ENCODE measurements around the gene CEP72.
"Not testable (repeated sequence)": the region's sequence is repeated elsewhere in the genome, so short reads cannot be mapped to it uniquely, and the experiment has no call there.

CEP72 gene

DNA sequence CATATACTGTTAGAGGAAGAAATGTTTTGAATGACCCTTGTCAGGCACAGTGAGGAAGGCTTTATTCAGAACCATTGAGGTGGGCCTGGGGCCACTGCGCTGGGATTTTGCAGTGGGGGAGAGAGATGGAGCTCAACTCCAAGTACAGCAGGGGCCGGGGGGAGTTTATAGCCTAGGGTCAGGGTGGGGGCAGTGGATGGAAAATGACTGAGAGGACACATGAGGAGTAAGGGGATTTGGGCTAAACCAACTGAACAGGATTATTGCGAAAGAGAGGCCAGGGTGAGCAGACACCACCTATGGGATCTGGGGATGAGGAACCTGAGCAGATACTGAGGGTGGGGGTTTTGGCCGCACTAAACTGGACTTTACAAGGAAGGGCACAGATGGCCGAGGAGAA, 6.3 kb downstream of the CEP72 start:
- no peak for DNase-seq (ENCODE audit: low spot score)

DNA sequence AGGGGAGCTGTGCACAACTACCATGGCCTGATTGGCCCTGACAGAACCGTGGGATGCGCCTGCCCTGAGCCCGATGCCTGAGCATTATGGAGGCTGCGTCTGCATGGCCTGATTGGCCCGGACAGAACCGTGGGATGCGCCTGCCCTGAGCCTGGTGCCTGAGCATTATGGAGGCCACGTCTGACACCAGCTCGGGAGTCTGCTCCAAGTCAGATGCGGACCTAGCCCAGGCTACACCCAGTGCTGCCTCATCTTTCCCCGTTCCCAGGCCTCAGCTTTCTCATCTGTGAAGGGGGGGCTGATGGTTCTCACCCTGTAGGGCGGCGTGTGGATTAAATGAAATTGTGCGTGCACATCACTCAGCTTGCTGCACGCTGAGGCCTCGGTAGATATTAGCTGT, 7.3 kb downstream of the CEP72 start:
- DNase-seq (ENCODE audit: low spot score): no peak

DNA sequence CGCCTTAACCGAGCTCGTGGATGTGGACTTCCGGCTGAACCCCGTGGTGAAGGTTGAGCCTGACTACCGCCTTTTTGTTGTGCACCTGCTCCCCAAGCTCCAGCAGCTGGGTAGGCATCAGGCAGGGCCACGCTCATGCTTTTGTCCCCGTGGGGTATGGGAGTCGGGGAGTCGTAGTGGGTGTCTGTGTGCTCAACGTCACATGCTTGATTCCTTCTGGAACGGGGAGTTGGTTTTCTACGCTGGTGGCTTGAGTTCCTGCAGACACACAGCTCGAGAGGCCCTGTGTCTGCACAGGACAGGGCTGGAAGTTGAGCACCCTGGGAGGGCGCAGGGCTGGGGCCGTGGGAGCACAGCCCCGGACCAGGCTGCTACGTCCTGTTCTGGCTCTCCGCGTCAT, 8.0 kb downstream of the CEP72 start:
- DNase-seq (ENCODE audit: low spot score): no peak

DNA sequence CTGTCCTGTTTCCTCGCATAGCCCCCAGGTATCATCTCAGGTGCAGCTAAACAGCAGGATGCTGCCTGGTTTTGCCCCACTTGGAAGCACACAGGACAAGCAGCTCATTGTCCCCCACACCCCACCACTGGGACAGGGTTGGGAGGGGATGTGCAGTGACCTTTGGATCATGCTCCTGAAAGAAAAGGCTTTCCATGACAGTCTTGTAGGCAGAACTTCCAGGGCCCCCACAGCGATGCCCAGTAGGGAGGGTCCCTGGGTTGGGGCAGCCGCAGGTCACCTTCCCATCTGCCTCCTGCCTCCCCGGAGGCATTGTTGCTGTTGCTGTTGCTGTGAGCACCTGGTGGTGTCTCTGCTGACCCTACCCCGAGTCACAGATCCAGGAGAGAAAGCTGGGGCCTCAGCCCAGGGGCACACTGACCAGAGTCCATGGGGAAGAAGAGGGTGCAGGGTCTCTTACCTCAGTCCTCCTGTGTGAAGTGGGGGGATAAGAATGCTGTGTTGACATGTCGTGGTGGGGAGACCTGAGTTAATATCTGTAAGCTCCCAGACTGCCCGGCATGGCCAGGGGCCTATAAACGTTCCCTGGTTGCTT, 8.5 kb downstream of the CEP72 start:
- no peak for DNase-seq (ENCODE audit: low spot score)

DNA sequence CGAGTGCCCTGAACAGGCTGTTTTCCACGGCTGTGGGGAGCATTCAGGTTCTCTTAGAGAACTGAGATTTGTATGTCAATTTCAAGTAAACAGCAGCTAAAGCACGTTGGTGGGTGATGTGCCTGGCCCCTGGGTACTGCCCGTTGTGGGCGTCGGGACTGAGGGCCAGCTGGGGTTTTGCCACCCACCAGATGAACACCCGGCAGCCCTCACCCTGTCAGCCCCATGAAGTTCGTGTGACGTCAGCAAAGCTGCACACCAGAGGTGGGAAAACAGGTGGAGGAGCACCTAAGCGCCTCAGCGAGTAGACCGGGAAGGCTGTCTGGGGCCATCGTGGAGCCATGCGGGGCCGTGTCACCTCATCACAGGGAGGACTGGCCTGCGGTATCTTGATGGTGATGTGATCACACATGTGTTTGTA, 9.2 kb downstream of the CEP72 start:
- DNase-seq (ENCODE audit: low spot score): no peak

DNA sequence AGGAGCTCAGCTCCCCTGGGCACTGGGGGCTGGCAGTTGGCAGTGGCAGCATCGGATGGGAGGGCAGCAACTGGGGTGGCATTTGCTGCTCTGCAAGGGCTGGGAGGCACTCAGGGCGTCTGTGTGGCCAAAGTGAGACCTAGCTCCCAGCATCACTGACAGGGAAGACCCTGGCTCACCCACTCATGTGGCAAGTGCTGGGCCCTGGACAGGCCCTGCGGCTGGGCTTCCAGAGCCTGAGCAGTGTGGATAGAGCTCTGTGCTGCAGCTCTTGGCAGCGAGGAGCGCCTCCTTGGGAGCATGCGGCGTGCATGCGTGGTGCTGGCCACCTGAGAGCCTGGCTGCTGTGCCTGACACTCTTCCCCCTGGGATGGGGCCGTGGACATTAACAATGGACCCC, 10.2 kb downstream of the CEP72 start:
- DNase-seq (ENCODE audit: low spot score): no peak

DNA sequence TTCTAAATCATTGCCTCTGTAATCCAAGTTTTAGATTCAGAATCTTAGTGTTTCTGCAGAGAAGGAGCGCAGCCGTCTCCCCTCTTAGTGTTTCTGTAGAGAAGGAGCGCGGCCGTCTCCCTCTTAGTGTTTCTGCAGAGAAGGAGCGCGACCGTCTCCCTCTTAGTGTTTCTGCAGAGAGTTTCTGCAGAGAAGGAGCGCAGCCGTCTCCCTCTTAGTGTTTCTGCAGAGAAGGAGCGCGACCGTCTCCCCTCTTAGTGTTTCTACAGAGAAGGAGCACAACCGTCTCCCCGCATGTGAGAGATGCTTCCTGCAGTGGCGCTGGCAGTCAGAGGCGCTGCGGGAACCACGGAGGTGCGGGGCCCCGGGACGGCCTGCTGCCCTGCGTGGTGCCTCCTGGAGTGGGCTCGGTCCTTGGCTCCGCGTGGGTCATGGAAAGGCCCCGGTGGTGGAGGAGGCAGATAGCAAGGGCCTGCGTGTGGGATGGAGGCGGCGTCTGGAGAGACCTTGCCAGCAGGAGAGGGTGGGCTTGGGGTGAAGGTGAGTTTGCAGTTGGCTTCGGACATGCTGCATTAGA, 10.9 kb downstream of the CEP72 start:
- no peak for DNase-seq (ENCODE audit: low spot score)

DNA sequence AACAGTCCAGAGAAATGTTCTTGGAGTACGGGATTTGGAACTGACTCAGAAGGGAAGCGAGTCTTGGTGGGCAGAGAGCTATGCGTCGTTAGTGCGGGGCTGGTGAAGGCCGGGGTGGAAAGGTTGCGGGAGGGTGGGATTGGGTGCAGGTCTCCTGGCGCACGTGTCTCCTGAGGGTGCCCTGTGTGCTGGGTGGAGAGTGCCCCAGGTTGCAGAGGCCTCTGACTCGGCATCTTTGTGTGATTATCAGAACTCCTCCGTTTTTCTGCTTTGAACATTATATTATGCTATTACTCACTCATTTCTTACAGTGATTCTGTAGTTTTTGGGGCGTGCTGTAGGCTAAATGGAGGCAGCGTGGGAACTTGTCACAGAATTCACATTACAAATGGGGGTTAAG, 11.4 kb downstream of the CEP72 start:
- DNase-seq (ENCODE audit: low spot score): no peak

DNA sequence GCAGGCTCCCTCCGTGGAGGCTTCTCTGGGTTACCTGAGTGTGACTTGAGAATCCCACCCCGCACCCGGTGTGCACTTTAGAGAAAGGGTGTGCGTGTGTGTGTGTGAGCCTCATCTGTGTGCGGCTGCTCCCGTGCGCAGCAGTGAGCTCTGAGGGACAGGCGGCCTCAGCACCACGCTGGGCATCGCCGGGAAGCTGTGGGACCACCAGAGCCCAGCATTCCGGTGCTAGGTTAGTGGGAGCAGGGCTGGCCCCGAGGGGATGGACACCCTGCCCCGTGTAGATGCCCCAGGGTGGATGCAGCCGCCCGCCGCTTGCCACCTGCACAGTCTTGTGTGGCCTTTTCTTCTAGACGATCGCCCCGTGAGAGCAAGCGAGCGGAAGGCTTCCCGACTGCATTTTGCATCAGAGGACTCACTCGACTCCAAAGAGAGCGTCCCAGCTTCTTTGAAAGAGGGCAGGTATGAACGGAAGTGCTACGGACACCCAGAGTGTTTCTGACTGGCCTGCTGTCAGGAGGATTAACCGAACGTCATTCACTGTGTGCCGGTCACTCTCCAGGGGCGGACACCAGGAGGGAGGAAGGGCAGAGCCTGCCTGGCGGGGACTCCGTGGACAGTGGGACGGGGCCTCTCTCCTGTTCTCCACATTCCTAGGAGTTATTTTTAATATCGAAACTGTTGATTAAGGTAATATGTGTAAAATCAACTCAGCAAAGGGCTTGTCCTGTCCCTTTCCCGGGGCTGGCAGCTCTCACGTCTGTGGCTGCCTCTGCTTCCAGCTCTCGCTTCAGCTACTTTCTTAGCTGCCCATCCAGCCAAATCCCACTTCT, 12.2 kb downstream of the CEP72 start:
- DNase-seq (ENCODE audit: low spot score): no peak

DNA sequence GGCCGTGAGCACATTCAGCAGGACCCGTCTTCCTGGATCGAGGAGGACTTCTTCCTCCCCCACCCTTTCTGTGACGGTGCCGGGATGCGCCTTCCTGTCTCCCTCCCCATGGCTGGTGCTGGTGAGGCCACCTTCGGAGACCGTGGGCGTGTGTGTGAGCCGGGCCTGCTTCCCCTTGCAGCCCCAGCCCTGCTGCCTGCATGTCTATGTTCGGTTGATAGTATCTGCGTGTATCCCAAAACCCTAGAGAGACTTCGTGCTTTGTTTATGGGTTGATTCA, 12.8 kb downstream of the CEP72 start:
- no peak for DNase-seq (ENCODE audit: low spot score)

DNA sequence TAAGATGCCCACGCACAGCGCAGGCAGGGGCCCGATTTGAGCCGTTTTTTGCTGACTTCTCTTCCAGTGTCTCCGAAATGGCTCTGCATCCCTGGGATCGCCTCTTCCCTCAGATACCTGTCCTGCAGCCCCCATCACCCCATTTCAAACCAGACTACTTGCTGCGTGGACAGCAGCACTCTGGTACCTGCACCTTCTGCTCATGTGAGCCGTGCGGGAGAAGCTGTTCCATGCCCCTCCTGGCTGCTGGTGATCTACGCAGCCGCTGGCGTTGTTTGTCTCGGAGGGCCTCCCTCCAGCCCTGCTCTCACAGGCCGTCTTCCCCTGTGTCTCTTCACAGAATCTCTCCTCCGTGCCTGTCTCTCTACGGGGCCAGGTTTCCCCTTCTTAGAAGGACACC, 13.4 kb downstream of the CEP72 start:
- DNase-seq (ENCODE audit: low spot score): no peak

DNA sequence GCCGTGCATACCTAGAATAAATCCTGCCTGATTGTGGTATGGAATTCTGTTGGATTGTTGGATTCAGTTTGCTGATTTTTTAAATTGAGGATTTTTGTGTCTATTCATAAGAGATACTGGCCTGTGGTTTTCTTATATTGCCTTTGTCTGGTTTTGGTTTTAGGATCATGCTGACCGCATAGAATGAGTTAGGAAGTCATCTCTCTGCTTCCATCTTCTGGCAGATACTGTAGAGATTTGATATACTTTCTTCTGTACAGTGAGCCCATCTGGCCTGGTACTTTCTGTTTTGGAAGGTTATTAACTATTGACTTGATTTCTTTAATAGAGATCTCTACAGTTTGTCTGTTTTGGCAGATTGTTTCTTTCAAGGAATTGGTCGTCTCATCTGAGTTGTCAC, 14.7 kb downstream of the CEP72 start:
- DNase-seq (ENCODE audit: low spot score): no peak

DNA sequence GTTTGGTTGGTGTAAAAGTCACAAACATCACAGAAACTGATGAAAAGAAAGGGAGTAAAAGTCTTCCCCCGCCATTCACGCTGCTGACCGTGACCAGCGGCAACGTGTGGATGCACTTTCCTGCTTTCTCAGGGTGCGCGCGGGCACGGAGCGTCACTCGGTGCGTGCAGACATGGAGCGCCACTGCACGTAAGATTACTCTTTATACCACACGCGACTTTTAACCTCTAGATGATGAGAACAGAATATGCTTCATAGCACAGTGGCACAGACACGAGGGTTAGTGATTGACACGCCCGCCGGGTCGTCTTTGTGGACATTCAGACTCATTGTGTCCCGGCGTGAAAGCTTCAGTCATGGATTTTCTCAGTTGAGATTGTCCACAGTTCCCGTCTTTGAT, 15.7 kb downstream of the CEP72 start:
- DNase-seq (ENCODE audit: low spot score): no peak

DNA sequence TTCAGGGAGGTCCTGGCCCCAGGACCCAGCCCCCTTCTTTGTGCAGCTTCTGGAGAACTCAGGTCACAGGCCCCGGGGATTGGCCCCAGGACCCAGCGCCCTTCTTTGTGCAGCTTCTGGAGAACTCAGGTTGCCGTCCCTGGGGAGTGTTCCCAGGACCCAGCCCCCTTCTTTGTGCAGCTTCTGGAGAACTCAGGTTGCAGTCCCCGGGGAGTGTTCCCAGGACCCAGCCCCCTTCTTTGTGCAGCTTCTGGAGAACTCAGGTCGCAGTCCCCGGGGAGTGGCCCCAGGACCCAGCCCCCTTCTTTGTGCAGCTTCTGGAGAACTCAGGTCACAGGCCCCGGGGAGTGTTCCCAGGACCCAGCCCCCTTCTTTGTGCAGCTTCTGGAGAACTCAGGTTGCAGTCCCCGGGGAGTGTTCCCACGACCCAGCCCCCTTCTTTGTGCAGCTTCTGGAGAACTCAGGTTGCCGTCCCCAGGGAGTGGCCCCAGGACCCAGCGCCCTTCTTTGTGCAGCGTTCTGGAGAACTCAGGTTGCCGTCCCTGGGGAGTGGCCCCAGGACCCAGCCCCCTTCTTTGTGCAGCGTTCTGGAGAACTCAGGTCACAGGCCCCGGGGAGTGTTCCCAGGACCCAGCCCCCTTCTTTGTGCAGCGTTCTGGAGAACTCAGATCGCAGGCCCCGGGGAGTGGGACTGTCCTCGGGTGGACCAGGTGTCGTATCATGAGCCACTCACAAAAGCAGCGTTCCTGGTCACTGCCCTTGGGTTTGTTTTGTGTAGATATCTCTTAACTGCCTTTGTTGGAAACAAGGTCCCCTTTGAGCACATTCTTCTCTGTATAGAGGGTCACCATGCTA, 16.4 kb downstream of the CEP72 start:
- not testable (repeated sequence) for DNase-seq (ENCODE audit: low spot score)

DNA sequence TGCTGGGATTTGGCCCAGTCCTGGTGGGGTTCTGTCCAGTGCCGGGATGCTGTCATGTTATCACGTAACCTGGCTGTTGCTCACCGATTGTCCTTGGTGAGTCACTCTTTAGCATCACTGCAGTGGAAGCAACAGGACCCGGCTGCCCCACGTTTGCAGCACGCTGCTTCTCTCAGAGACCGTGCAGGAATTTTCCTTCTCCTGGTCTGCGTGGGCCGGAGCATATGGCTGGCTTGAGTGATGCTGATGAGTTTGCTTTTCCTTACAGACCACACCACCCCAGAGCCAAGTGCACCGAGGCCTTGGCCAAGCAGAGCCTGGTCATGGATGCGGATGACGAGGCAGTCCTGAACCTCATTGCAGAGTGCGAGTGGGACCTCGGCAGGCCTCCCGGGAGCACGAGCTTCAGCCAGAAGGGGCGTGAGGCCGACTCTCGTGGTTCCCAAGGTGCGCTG, 21.4 kb downstream of the CEP72 start:
- peak; percentile 46 for DNase-seq (ENCODE audit: low spot score)

DNA sequence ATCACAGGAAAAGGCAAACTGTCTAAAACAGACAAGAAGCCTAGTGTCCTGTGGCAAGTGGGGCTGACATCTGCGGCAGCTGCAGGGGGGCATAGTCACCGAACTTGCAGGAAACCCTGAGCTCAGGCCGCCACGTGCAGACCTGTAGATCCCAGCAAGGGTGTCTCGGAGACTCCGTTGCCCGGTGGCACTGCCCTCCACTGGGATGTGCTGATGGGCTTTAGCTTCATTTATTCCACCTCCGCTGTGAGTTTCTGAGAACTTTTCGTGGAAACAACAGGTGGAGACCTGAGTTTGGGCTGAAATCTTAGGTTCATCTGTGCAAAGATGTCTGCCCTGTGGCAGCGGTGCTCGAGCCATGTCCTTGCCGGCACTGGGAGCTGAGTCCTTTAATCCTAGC, 22.1 kb downstream of the CEP72 start:
- no peak for DNase-seq (ENCODE audit: low spot score)

DNA sequence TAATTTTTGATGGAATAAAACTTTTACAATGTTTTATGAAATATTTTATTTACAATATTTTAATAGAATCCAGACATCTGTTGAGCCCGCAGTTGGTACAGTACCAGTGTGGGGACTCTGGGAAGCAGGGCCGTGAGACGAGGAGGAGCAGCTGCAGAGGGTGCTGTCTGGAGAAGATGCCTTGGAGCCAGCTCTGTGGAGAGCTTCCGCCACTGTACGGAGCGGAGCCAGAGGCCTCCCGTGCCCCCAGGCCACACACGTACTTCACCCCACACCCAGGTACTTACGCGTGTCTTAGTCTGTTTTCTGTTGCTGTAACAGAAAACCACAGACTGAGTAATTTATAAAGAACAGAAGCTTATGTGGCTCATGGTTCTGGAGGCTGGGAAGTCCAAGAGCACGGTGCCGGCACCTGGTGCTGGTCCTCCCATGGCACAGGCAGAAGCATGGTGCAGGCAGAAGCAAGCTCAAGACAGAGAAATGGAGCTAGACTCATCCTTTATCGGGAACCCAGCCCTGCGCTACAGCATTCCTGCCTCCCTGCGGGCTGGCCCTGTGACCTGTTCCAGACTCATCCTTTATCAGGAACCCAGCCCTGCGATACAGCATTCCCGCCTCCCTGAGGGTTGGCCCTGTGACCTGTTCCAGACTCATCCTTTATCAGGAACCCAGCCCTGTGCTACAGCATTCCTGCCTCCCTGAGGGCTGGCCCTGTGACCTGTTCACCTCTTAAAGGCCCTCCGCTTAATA, 23.3 kb downstream of the CEP72 start:
- no peak for DNase-seq (ENCODE audit: low spot score)

DNA sequence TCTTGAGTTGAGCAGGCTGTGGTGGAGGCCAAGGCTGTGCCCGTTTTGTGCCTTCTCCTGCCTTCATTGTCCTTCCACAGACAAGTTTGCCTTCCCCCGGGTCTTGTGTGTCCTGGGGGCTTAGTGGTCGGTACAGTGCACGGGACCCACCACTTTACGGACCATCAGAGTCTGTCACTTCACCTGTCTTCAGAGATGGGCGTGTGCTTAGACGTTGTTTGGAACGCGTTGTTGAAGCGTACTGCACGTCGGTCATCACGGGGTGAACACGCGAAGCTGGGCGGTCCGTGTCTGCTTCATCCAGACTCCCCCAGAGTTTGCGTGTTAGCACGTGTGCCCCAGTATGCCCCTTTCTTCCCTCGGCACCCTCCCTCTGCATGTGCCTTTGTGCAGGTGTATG, 24.8 kb downstream of the CEP72 start:
- no peak for DNase-seq (ENCODE audit: low spot score)

DNA sequence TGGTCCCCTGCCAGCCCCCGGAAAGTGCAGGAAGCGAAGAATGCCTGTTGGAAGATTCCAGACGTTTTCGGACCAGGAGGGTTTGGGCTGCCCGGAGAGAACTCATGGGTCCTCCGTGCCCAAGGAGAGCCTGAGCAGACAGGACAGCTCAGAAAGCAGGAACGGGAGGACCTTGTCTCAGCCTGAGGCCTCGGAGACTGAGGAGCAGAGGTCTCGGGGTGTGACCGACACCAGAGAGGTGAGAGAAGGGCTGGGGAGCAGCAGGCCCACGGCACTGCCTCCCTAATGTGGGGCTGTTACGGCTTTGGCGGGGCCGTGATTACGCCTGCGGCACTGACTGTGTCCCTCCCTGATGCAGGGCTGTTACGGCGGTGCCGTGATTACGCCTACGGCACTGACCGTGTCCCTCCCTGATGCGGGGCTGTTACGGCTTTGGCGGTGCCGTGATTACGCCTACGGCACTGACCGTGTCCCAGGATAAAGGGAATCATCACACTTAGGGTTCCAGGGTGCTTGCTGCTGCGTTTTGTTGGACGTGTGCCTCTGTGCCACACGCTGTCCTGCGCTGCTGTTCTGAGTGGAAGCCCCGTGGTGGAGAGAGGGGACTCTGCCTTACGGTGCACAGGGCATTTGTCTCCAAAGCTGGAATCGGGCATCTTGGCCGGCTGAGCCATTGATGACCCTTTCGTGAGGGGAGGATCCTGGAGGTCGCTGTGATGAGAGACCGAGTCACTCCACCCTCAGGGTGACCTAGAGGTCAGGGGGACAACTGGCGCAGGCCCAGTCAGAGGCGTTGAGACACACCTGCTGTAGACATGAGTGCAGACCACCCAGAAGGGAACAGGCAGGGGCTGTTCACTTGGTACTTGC, 25.7 kb downstream of the CEP72 start:
- no peak for DNase-seq (ENCODE audit: low spot score)

DNA sequence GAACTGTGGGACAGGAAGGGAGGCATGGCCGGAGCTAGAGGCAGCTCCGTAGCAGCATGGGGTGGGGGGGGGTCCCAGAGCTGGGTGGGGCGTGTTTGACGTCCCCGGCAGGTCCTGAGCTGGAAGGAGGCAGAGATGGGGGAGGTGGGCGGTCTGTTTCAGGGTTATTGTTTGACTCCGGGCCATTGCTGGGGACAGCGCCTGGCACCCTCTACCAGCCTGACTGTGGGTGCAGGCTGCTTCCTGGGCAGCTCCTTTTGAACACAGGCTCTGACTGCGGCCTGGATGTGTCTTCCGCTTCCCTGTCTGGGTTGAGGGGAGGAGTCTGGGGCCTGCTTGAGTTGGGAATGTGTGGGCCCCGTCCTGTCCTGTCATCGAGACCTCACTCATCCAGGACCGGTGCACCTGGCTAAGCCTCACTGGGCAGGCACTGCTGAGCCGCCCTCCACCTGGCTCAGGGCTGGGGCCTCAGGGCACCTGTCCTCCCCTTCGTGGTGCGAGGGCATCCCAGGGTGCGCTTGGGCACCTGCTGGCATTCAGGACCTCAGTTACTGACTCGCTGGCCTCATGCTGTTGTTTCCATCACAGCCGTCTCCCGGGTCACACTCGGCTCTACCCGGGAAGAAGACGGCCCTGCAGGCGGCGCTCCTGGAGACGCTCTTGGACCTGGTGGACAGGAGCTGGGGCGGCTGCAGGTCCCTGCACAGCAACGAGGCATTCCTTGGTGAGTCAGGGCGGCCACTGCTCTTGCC, 26.5 kb downstream of the CEP72 start:
- DNase-seq (ENCODE audit: low spot score): no peak

DNA sequence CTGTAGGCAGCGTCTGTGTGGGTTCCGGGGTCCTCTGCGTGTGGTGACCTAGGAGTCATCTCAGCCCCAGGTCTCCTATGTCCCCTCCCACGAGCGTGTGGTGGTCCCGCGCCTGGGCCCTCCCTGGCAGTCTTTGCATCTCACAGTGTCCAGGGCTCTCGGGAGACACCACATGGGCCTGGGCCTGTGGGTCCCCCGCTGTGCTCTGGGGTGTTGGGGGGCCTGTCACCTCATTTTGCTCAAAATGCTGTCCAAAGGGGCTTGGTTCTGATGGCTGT, 27.1 kb downstream of the CEP72 start:
- no peak for DNase-seq (ENCODE audit: low spot score)

All from cerebellar cortex (tissue), 1 donor.